NCI-H748 (cell line): ENCODE measurements around the gene HOXC11.

Experiments
- DNase-seq: peaks from one replicate; lab custom pipeline; 2025; ENCODE audit not compliant: unreplicated experiment; lab: John Stamatoyannopoulos, UW

HOXC11 gene

GRCh38 chr12:53942467-53942997, 30.4 kb upstream of the HOXC11 start:
- no peak for DNase-seq

GRCh38 chr12:53944209-53944608, 28.7 kb upstream of the HOXC11 start:
- DNase-seq = no peak

GRCh38 chr12:53944907-53945847, 27.7 kb upstream of the HOXC11 start:
- no peak for DNase-seq

- no peak for DNase-seq
These were observed 25.2 kb upstream of the HOXC11 start for GRCh38 chr12:53947743-53948142.

- no peak for DNase-seq
These were observed 24.0 kb upstream of the HOXC11 start for GRCh38 chr12:53948650-53949593.

GRCh38 chr12:53949631-53950436, 23.1 kb upstream of the HOXC11 start:
- peak; percentile 92 for DNase-seq

- DNase-seq = peak; percentile 53
These were observed 22.5 kb upstream of the HOXC11 start for GRCh38 chr12:53950437-53950773.

- no peak for DNase-seq
These were observed 21.9 kb upstream of the HOXC11 start for GRCh38 chr12:53950789-53951576.

- no peak for DNase-seq
These were observed 21.2 kb upstream of the HOXC11 start for GRCh38 chr12:53951577-53952334.

- DNase-seq = no peak
These were observed 20.6 kb upstream of the HOXC11 start for GRCh38 chr12:53952335-53952694.

- no peak for DNase-seq
These were observed 19.8 kb upstream of the HOXC11 start for GRCh38 chr12:53952871-53953734.

- no peak for DNase-seq
These were observed 18.9 kb upstream of the HOXC11 start for GRCh38 chr12:53953831-53954693.

GRCh38 chr12:53954694-53955035, 18.3 kb upstream of the HOXC11 start, which contains the start of gene HOXC12:
Gene HOXC12 (plus strand): TSS chr12:53954903. CDS start chr12:53954930, 27 bp downstream.
- no peak for DNase-seq

GRCh38 chr12:53955036-53955775, 17.7 kb upstream of the HOXC11 start:
- DNase-seq = no peak

- no peak for DNase-seq
These were observed 17.1 kb upstream of the HOXC11 start for GRCh38 chr12:53955776-53956250.

- no peak for DNase-seq
These were observed 16.6 kb upstream of the HOXC11 start for GRCh38 chr12:53956251-53956887.
